Esophagus squamous epithelium (tissue), 4 donors: ENCODE data around the gene FUBP1.

Experiments used
- CTCF ChIP-seq, 6 experiments: fragments of 450-650 bp in 4 of 6; fragments of 200-600 bp in 2 of 6; sonication (generic) in 2 of 6; IDR thresholded peaks; one replicate each; pipeline ENCODE4 v1.5.1; 2016 to 2019; ENCODE audit warnings: antibody characterized with exemption in 6 of 6, mild to moderate bottlenecking in 4 of 6, moderate library complexity in 4 of 6
- POLR2A ChIP-seq, 4 donors: fragments of 450-650 bp; IDR thresholded peaks; one replicate each; pipeline ENCODE4 v1.6.1; 2017; ENCODE audit warnings: antibody characterized with exemption in 4 of 4, mild to moderate bottlenecking in 4 of 4, moderate library complexity in 3 of 4

- TF ChIP-seq CTCF (IDR thresholded peaks at IDR 0.05) (no peak), POLR2A (IDR thresholded peaks at IDR 0.05) (no peak)
Measured at GRCh38 chr1:77927414-77927813, 51.5 kb downstream of the FUBP1 start.
